ENCODE data around the gene CERK.

Gene CERK

GRCh38 chr22:46764779-46765485 lies 26.9 kb upstream of the CERK start:
- no peak for FAIRE-seq

DNA sequence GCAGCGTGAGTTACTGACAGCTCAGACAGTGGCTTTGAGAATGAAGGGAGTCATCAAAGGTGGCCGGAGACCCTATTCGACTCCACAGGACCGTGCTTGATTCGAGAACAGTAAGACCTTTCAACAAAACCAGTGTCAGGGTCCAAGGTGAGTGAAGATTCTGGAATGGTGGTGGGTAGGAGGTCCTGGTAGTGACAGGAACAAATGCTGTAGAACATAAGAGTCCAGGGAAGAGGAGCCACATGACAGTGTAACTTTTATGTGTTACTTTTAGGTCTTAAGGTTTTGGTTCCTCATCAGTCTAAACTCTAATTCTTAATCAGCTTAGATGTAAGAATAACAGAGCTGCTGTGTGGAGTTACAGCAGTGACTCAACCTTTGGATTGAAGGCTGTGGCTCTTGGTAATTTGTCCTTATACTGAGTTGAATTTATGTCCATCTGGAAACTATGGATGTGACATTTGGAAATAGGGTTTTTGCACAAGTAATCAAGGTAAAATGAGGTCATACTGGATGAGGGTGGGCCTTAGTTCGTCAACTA lies 26.2 kb upstream of the CERK start:
- no peak for FAIRE-seq

DNA sequence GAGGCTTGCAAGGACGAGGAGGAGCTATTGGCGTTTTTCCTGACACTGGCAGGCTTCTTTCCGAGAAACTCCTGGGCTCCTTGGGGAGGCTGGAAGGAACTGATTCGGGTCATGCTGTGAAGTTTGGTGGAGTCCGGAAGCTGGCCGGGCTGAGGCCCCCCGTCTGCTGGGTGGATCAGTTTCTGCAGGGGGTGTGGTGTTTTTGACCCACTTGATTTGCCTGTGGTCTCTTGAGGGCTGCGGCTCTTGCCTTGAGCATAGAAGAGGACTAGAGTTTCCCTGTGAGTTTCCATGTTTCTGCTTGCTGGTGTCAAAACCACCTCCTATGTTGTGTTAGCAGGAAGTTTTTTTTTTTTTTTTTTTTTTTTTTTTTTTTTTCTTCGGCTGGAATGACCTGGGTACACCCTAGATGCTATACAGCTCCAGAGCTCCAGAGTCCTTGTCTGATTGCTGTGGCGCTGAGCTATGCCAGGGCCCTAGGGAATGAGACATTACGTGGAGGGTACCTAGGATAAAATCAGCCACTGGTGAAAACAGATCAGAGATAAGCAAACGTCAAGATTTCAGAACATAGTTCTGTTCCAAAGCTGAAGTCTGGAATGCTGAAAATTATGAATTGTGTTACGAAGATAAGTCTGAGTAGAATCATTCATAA lies 25.1 kb upstream of the CERK start:
- FAIRE-seq: no peak

DNA sequence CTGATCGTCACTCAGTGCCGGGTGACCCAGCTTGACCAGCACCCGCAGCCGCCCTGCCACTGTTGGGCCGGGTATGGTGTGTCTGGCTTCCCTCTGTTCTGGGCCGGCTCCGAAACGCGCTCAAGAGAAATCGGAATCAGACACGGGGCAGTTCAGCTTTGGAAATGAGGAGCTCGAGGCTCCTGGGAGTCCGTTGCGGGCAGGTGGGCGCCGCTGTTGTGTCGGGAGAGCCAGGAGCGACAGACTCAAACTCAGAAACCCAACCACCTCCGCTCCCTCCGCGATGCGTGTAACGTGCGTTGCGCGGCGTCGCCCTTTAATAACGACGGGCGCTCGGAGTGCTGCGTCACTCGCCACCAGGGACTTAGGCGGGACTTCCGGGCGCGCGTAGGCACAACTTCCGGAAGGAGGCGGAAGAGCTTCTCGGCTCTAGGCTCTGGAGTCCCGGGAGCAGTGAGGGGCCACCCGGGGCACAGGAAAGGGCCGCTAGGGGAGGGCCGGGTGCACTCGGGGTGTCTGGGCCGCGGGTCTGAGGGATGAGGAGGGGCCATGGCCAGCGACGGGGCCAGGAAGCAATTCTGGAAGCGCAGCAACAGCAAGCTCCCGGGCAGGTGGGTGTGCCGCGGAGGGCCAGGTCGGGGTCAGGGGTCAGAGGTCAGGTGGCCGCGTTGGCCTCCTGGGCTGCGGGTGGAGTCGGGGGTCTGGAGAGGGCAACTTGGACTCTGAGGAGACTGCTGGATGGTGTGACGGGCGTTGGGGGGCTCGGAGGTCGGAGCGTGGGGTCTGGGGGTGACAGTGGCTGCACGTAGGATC lies 24.4 kb upstream of the CERK start, which contains the start of gene TBC1D22A:
Gene TBC1D22A (plus strand): TSS at position 413 of the 813 bp plus-strand sequence. CDS start 137 bp downstream, at position 550.
- FAIRE-seq: peak; percentile 88

- FAIRE-seq: no peak
These were observed 23.6 kb upstream of the CERK start for GRCh38 chr22:46761539-46762237.

GRCh38 chr22:46761017-46761416 lies 23.0 kb upstream of the CERK start:
- FAIRE-seq: no peak

DNA sequence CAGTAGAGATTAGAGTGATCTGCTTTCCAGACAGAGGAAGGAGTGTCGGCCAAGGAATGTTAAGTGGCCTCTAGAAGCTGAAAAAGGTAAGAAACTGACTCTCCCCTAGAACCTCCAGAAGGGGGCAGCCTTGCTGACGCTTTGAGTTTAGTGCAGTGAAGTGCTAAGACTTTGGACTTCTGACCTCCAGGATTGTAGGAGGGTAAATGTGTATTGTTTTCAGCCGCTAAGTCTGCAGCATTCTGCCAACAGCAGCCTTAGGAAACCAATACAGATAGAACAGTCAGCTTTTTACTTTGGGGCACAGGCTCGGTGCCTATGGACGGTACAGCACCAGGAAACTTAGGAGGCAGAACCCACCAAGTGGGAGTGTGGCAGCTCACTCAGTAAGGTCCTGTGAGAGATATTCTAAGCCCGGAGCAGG lies 20.8 kb upstream of the CERK start:
- no peak for FAIRE-seq

DNA sequence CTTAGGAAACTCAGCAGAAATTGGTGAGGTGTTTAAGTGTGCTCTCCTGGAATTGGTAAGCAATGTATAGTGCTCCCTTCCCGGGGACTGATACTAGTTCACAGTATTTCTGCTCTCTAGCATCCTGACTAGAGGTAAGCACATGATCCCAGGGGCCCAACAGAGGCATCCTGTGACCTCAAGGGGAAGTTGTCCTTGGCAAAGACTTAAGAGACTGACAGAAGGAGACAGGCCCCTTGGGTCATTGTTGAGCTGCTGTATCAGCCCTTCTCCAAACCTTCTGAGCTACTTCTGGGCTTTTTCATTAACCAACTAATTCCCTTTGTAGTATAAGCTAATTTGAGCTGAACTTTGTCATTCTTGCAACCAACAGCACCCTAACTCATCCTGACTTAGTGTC lies 20.1 kb upstream of the CERK start:
- FAIRE-seq: no peak

GRCh38 chr22:46757104-46757503 lies 19.1 kb upstream of the CERK start:
- no peak for FAIRE-seq

GRCh38 chr22:46756097-46756496 lies 18.0 kb upstream of the CERK start:
- FAIRE-seq: no peak

DNA sequence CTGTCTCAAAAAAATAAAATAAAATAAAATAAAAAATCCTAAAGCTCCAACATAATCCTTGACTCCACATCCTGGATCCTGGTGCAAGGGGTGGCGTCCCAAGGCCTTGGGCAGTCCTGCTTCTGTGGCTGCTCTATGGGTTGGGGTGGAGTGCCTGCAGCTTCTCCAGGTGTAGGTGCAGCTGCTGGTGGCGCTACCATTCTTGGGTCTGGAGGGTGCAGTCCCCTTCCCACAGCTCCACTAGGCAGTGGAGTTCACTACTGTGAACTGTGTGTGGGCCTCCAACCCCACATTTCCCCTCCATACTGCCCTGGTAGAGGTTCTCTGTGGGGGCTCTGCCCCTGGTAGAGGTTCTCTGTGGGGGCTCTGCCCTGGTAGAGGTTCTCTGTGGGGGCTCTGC lies 17.5 kb upstream of the CERK start:
- no peak for FAIRE-seq

GRCh38 chr22:46754826-46755225 lies 16.8 kb upstream of the CERK start:
- no peak for FAIRE-seq

DNA sequence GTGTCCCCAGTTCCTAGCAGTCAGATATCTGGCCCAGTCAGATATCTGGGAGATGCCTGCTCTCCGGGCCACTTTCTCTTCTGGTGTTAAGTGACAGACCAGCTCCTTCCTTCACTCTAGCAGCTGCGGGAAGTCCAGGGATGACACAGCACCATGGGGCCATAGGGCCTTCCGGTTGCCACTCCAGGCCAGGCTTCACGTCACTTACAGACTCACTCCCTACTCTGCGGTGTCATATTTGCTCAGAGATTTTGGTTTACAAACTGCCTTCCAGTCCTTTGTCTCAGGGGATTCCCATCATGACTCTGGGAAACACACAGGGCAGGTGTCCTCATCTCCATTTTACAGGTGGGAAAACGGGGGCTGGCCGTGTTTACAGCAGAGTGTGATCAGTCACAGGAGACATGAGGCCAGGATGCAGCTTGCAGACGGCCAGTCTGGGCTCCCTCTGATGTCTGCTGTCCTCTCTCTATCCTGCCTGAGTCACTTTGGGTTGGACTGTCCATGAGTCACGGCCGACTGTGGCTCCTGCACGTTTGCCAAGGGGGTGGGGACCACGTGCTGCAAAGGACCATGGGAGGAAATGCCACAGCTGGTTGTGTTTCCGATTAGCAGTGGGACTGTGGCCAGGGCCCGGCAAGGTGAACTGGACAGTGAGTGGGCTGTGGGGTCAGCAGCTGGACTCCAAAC lies 16.2 kb upstream of the CERK start:
- no peak for FAIRE-seq

GRCh38 chr22:46753761-46754109 lies 15.7 kb upstream of the CERK start:
- no peak for FAIRE-seq

DNA sequence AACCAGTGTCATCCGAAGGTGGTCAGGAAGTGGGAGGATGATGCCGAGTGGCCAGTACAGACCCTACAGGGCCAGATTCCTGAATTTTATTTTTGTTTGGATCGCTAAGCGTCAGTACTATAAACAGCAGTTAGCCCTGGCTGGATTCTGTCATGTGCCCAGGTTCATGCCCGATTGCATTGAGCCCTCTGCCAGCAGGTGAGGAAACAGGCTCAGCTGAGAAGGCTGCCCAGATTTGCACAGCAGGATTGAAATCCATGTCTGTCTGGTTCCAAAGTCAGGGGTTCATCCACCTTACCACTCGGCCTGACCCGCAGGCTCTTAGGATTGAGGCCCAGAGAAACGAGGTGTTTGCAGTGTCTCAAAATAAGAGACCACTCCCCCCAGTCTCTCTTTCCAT lies 15.3 kb upstream of the CERK start:
- no peak for FAIRE-seq

- FAIRE-seq: no peak
These were observed 14.9 kb upstream of the CERK start for GRCh38 chr22:46752988-46753310.

DNA sequence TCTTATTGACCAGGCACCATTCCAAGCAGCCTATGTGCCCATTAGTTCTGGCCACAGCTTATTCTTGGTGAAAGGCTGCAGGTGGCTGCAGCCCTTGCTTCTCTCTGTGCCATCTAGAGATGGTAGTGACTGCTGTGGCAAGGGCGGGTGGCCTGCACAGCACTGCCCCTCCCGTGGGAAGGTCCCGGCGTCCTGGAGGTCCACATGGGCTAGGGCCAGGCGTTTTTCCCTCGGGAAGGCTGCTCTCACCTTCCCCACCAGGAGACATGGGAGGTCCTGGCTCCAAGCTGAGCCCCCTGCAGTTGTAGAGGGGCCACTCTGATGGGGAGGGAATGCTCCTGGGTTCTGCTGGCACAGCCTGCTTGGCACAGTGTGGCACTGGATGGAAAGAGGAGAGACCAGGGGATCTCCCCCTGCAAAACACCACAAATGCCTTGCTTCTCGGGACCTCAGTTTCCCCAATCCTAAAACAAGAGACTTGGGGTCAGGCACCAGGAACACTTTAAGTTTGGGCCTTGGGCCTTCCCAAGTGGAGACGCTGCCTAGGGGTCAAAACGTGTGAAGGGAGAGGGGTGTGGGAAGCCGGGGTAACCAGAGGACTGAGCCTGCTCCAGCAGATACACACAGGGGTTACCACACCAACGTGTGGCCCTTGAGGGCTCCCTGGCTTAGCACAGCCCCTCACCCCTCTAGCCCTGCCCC lies 14.4 kb upstream of the CERK start:
- FAIRE-seq: no peak

GRCh38 chr22:46750863-46751443 lies 12.9 kb upstream of the CERK start:
- no peak for FAIRE-seq

- FAIRE-seq: no peak
These were observed 12.4 kb upstream of the CERK start for GRCh38 chr22:46750530-46750800.

- FAIRE-seq: no peak
These were observed 11.9 kb upstream of the CERK start for GRCh38 chr22:46749682-46750529.

Data from A204.1 (cell line).